Activated T-helper 2 cell treated with anti-CD3 and anti-CD28 coated beads, Interferon-gamma antibody, Interleukin-2, Interleukin-4, amounts not matched to agents 10 μg/mL and 5 μg/mL and 100 μg/mL, durations not matched to agents 14 hours and 24 hours and 36 hours (primary cell): Measurements from ENCODE around the gene CDH4. TPM values are rescaled to one million over a fixed set of nuclear protein-coding genes. Genes with fewer than 3 reads are reported as not detected.

Experiments
- DNase-seq: peaks from one replicate; pipeline ENCODE4 v3.0.0; 2021; ENCODE audit warnings: low spot score
- H3K27ac Mint-ChIP-seq: one replicate; pipeline ENCODE4 v1.8.0; 2021; ENCODE audit warnings: mixed read lengths
- H3K27me3 Mint-ChIP-seq: one replicate; pipeline ENCODE4 v1.8.0; 2021; ENCODE audit warnings: low read depth, mixed read lengths
- H3K36me3 Mint-ChIP-seq: one replicate; pipeline ENCODE4 v1.8.0; 2021; ENCODE audit warnings: low read depth, mixed read lengths
- H3K4me1 Mint-ChIP-seq: one replicate; pipeline ENCODE4 v1.8.0; 2021; ENCODE audit warnings: low read depth, mixed read lengths
- H3K4me3 Mint-ChIP-seq: one replicate; pipeline ENCODE4 v1.8.0; 2021; ENCODE audit warnings: low read depth, mild to moderate bottlenecking, moderate library complexity, mixed read lengths
- H3K9me3 Mint-ChIP-seq: one replicate; pipeline ENCODE4 v1.8.0; 2021; ENCODE audit warnings: mixed read lengths
- intact Hi-C: fragments of 100-400 bp; cut with micrococcal nuclease; formaldehyde crosslinking; loops from one replicate; pipeline ENCODE4 v1.15.1; 2023
- total RNA-seq: library from RNA; stranded (reverse); gene quantifications from 2 replicates; pipeline ENCODE4 v1.2.3, GENCODE V29; 2022

CDH4 gene
- total RNA-seq, 1 donor from 2014 or later: not detected

DNA sequence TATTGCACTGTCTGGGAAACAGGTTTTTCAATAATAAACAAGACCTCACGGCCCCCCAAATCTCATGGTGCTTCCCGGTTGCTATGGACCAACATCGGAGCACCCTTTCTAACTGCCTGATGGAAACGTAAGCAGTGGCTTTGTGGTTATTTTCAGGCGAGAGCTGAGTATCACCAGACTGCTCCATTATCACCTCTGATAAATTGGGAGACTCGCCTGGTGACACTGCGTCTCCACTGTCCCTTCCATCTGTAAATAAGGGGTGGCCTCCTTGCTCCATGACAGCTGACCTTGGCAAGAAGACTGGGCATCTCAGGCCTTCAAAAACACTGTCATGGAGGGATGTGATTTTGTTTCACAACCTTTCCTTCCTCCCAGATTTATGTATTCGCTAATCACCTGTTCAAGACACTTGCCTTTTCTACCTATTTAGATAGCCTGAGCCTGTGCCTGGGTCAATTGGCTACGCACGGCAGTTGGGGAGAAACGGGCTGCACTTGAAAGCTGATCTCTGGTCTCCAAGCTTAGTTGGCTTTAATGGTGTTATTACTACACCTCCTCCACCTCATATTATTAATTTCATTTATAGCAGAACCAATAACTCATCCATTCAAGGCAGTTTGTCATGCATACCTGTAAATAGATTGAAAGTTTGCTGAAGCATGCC, 17.7 kb upstream of the CDH4 start:
- H3K4me1 Mint-ChIP-seq: no peaks in the 10 kb centered on the region
- DNase-seq: no peak
- no peak overlapping the region for H3K4me3 Mint-ChIP-seq
- intact Hi-C loops: no loop called here
- peaks cover 6% of the 10 kb centered on the region for H3K9me3 Mint-ChIP-seq
- no peak overlapping the region for H3K27ac Mint-ChIP-seq
- H3K36me3 Mint-ChIP-seq: no peaks in the 10 kb centered on the region
- no peaks in the 10 kb centered on the region for H3K27me3 Mint-ChIP-seq

DNA sequence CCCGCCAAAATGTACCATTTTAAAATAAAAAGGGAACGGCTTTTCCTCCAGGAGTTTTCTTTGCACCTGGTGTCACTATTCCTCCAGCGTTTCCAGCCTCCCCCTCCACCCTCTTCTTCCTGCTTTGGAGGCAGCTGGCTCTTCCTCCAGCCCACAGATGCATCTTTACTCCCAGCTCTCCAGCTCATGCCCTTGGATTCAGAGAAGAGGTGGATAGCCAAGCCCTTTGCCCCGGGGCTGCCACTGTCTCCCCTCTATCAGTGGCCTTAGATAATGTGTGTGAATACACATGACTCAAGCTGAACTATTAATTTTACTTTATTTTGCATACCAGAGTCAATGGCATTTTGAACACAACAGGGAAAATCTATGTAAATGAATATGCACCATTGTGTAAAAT, 15.3 kb upstream of the CDH4 start:
- Mint-ChIP-seq H3K4me3 (no peak overlapping the region), H3K4me1 (no peaks in the 10 kb centered on the region), H3K36me3 (no peaks in the 10 kb centered on the region), H3K27me3 (no peaks in the 10 kb centered on the region), H3K27ac (no peak overlapping the region), H3K9me3 (peaks cover 22% of the 10 kb centered on the region)
- intact Hi-C loops: no loop called here
- DNase-seq: no peak

DNA sequence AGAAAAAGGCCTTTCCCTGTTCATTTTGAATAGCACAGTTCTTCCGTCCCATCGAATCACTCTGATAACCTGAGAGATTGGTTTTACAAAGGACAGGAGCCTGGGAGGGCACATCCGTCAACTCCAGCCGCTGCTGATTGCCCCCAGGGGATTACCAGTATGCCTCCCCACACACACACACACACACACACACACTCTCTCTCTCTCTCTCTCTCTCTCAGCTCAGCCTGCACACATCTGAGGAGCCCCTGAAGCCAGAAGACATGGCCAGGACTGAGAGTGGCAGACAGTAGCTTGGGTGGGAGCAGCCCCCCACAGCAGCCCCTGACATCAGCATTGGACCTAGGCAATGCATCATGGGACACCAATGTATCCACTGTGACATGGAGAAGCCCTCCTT, 13.2 kb upstream of the CDH4 start:
- H3K4me1 Mint-ChIP-seq: no peaks in the 10 kb centered on the region
- peaks cover 26% of the 10 kb centered on the region for H3K9me3 Mint-ChIP-seq
- intact Hi-C loops: no loop called here
- no peak overlapping the region for H3K4me3 Mint-ChIP-seq
- DNase-seq: no peak
- H3K36me3 Mint-ChIP-seq: no peaks in the 10 kb centered on the region
- no peak overlapping the region for H3K27ac Mint-ChIP-seq
- no peaks in the 10 kb centered on the region for H3K27me3 Mint-ChIP-seq

DNA sequence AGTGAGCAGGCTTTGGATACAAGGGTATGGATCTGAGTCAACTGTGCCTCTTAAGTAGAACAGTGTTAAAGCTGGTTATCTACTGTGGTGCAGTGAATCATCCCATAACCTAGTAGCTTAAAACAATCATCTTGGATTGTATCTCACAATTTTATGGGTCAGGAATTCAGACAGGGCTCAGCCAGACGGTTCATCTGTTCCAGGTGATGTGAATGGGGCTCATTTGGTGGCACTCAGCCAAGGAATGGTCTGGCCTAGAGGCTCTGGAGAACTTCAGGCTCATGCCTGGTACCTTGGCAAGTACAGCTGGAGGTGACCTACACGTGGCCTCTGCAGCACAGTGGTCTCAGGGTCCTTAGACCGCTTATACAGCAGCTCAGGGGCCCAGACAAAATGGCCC, 11.2 kb upstream of the CDH4 start:
- H3K36me3 Mint-ChIP-seq: no peaks in the 10 kb centered on the region
- DNase-seq: no peak
- no peak overlapping the region for H3K4me3 Mint-ChIP-seq
- no peak overlapping the region for H3K27ac Mint-ChIP-seq
- H3K27me3 Mint-ChIP-seq: no peaks in the 10 kb centered on the region
- H3K4me1 Mint-ChIP-seq: no peaks in the 10 kb centered on the region
- peaks cover 26% of the 10 kb centered on the region for H3K9me3 Mint-ChIP-seq
- intact Hi-C loops: no loop called here

DNA sequence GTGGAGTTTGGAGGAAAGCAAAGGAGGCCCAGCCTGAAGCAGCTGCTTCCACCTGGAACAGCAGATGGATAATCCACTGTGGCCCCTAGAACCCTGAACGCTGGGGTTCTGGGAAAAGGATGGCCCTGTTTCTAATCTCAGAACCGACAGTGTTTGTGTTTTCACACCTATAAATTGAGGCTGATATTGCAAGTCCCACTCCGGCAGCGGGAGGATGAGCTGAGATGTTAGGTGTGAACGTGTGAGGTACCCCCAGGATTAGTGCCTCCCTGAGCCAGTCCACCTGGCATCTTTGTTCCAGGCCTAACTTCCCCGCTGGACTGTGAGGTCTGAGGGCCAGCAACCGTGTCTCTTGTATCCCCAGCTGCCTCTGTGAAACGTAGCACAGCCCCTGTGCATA, 7.8 kb upstream of the CDH4 start:
- Mint-ChIP-seq H3K4me3 (no peak overlapping the region), H3K36me3 (no peaks in the 10 kb centered on the region), H3K27ac (no peak overlapping the region), H3K9me3 (peaks cover 22% of the 10 kb centered on the region), H3K4me1 (no peaks in the 10 kb centered on the region), H3K27me3 (no peaks in the 10 kb centered on the region)
- no peak for DNase-seq
- intact Hi-C loops: no loop called here

DNA sequence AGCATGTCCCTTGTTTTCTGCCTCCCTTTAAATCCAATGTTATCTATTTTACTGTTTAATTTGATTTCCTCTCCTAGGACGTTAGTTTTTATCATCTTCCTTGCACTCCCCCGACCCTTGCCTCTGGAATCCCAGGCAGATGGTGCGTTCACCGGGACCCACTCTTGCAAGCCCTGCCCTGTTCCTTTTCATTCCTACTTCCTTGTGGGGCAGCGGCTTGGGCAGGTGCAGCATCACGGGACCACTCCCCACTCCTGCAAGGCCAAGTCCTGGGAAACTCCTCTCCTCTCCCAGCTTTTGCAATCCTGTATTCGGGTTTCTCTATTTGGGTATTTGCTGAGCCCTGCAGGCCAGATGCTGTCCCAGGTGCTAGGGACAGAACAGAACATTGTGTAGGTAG, 5.8 kb upstream of the CDH4 start:
- H3K27me3 Mint-ChIP-seq: peaks cover 20% of the 10 kb centered on the region
- no peaks in the 10 kb centered on the region for H3K36me3 Mint-ChIP-seq
- H3K27ac Mint-ChIP-seq: no peak overlapping the region
- peaks cover 8% of the 10 kb centered on the region for H3K9me3 Mint-ChIP-seq
- intact Hi-C loops: no loop called here
- no peak overlapping the region for H3K4me3 Mint-ChIP-seq
- no peaks in the 10 kb centered on the region for H3K4me1 Mint-ChIP-seq
- no peak for DNase-seq

DNA sequence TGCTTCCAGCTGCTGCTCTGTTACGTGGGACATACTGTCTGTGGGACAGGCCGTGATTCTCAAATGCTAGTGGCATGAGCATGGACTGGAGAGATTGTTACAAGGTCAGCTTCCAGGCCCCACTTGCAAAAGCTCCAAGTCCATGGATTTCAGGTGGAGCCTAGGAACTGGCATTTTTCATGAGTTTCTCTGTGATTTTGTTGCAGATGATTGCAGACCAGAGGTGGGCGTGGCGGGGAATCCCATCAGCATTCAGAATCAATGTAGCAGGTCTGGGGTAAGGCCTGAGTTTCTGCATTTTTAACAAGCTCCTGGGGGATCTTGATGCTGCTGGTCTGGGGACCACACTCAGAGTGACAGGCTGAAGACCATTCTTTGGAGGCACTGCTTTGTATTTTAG, 2.4 kb upstream of the CDH4 start:
- intact Hi-C loops: no loop called here
- Mint-ChIP-seq H3K36me3 (no peaks in the 10 kb centered on the region), H3K4me1 (no peaks in the 10 kb centered on the region), H3K27ac (no peak overlapping the region), H3K27me3 (peaks cover 34% of the 10 kb centered on the region), H3K9me3 (no peaks in the 10 kb centered on the region), H3K4me3 (no peak overlapping the region)
- DNase-seq: no peak

DNA sequence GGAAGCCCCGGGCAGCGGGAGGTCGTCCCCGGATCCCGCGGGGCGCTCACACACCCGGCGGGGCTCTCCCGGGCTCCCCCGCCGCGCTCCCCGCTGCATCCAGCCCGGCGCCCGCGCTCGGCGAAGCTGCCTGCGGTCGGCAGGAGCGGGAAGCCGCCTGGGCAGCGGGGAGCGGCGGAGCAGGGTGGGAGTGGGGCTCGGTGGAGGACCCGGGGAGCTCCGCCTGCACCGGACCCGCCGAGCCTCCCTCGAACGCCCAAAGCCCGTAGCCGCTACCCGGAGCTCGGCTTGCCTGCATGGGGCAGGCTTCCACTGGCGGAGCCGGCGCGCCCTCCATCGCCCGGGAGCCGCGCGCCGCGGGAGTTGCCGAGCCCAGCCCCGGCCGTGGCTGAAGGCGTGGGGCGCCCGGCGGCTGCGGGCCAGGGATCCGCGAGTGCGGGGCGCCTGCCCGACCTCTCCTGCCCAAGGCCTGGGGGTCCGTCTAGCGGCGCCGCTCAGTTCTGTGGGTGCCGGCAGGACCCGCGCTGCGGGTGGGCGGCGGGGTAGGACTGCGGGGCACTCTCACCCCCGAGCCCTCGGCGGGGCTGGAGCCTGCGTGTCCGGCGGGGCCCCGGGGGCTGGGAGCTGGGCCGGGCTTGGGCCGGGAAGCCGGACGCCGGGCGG, 671 bp downstream of the CDH4 start:
- Mint-ChIP-seq H3K27ac (no peak overlapping the region), H3K27me3 (peaks cover 46% of the 10 kb centered on the region), H3K4me3 (no peak overlapping the region), H3K9me3 (no peaks in the 10 kb centered on the region), H3K4me1 (no peaks in the 10 kb centered on the region), H3K36me3 (no peaks in the 10 kb centered on the region)
- intact Hi-C loops: no loop called here
- no peak for DNase-seq

DNA sequence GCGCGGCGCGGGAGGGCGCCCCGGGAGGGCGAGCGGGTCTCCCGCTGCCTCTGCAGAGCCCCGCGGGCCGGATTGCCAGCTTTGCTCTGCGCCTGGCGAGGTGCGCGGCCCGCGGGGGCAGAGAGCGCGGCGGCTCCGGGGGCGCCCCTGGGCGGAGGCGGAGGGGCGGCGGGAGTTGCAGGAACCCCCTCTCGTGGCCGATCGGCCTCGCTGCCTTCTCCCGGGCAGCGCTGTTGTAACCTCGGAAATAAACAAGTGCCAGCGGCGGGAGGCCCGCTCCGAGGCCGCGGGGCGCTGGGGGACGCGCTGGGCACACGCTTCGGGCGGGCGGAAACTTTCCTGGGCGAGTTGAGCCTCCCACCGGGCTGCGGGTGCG, 1.2 kb downstream of the CDH4 start:
- intact Hi-C loops: no loop called here
- Mint-ChIP-seq H3K9me3 (no peaks in the 10 kb centered on the region), H3K27me3 (peaks cover 46% of the 10 kb centered on the region), H3K4me1 (no peaks in the 10 kb centered on the region), H3K36me3 (no peaks in the 10 kb centered on the region), H3K27ac (no peak overlapping the region), H3K4me3 (no peak overlapping the region)
- DNase-seq: no peak

DNA sequence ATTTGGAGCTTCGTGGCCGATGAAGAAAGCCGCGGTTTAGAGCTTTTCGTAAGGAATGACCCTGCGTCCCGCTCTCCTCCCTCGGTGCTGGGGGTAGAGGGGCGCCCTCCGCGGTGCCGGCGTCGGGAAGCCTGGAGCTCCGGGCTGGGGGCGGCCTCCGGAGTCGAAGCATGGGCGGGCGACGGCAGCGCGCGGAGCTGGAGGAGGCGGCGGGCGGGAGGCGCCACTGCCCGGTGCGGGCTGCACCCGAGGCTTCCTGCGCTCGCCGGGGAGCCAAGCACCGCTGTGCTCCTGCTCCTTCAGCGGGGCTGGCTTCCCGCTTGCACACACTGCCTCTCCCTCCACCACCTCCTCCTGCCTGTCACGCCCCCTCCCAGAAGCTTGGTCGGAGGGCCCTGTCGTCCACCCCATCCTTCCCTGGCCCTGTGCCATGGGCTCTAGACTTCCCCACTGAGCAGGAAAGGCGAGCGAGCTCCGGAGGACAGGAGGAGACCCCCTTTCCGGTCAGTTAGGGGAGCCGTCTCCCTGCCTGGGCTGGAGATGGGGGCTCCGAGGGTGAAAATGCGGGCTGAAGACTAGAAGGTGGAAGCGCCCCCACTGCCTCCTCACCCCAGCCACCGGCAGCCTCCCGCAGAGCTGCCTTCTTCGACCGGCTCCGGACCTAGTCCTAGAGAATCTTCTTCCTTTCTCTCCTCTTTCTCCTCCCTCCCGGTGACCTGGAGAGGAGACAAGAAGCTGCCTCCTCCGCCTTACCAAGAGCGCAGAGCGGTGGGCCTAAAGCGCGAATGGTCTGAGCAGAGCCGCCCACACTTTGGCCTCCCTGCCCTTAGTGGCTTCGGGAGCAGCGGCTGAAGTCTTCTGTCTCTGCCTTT, 1.8 kb downstream of the CDH4 start:
- Mint-ChIP-seq H3K4me3 (no peak overlapping the region), H3K27me3 (peaks cover 46% of the 10 kb centered on the region), H3K4me1 (no peaks in the 10 kb centered on the region), H3K36me3 (no peaks in the 10 kb centered on the region), H3K27ac (no peak overlapping the region), H3K9me3 (no peaks in the 10 kb centered on the region)
- no peak for DNase-seq
- intact Hi-C loops: no loop called here

DNA sequence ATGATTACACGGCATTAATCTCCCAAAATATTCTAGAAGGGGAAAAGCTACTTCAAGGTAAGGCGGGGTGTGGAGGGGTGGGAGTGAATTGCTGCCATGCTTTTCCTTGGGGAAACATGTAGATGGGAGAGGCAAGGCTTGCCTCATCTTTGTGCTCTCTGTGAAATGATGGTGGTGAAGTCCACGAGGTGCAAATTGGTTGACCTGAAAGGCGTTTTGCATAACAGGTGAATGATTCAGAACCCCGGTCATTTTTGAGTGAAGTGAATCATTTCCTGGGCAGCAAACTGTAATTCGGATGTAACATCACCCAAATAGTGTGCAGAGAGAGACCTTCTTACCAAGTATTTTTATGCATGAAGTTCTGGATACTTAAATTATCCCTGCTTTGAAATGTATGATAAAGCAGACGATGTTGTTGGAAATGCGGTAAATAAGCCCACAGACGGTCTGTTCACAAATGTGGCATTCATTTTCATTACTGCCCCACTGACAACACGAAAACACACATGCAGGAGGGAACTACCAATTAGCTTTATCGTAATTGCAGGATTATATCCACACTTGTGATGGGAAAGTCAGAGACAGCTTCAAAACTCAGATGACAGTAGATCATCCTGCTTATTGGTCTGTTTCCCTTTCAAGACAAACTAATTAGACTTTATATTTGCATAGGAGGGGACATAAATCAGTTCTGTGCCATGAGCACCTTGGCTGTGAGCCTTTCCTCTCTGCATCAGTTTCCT, 3.0 kb downstream of the CDH4 start:
- no peak for DNase-seq
- H3K9me3 Mint-ChIP-seq: no peaks in the 10 kb centered on the region
- no peak overlapping the region for H3K4me3 Mint-ChIP-seq
- H3K36me3 Mint-ChIP-seq: no peaks in the 10 kb centered on the region
- no peaks in the 10 kb centered on the region for H3K4me1 Mint-ChIP-seq
- H3K27ac Mint-ChIP-seq: no peak overlapping the region
- peaks cover 38% of the 10 kb centered on the region for H3K27me3 Mint-ChIP-seq
- intact Hi-C loops: no loop called here

DNA sequence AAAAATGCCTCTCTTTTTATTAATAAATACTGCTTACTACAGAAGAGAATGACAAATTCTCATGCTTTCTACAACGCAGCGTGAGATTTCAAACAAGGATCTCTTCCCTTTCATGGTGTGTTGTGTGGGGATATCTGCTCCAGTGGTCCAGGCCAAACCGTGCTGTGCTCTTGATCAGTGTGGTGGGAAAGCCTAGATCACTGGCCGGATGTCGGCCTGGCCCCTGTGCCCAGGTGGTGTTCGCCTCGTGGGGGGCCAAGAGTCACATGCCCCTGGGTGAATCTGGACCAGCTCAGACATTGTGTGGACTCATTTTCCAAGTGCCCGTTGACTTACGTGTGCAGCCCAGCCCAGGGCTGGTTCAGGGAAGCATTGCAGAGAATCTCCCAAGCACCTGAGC, 4.3 kb downstream of the CDH4 start:
- no peak overlapping the region for H3K4me3 Mint-ChIP-seq
- intact Hi-C loops: no loop called here
- H3K27ac Mint-ChIP-seq: no peak overlapping the region
- H3K9me3 Mint-ChIP-seq: no peaks in the 10 kb centered on the region
- H3K27me3 Mint-ChIP-seq: peaks cover 25% of the 10 kb centered on the region
- DNase-seq: no peak
- no peaks in the 10 kb centered on the region for H3K36me3 Mint-ChIP-seq
- no peaks in the 10 kb centered on the region for H3K4me1 Mint-ChIP-seq
